ENCODE data around the gene DDX3X. TPM values are rescaled to one million over a fixed set of nuclear protein-coding genes. Genes with fewer than 3 reads are reported as not detected.
"Not testable (repeated sequence)": the region's sequence is repeated elsewhere in the genome, so short reads cannot be mapped to it uniquely, and the experiment has no call there.

DDX3X gene
- total RNA-seq, result 123 TPM
- long read RNA-seq, full-length matches to known transcripts, result 12 of 17 reads
- long read RNA-seq, partial matches to known transcripts, result 4 of 17 reads
- long read RNA-seq, other reads (novel, unspliced or antisense), result 1 of 17 reads

DNA sequence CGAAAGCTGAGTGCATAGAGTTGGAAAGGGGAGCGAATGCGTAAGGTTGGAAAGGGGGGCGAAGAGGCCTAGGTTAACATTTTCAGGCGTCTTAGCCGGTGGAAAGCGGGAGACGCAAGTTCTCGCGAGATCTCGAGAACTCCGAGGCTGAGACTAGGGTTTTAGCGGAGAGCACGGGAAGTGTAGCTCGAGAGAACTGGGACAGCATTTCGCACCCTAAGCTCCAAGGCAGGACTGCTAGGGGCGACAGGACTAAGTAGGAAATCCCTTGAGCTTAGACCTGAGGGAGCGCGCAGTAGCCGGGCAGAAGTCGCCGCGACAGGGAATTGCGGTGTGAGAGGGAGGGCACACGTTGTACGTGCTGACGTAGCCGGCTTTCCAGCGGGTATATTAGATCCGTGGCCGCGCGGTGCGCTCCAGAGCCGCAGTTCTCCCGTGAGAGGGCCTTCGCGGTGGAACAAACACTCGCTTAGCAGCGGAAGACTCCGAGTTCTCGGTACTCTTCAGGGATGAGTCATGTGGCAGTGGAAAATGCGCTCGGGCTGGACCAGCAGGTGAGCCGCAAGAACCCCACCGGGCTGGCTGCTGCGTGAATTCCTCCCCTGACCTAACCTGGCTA, at the start of gene DDX3X:
TSS of gene DDX3X (plus strand) at position 419 of the 619 bp plus-strand sequence. CDS start at position 510, 91 bp downstream.
- DNase-seq (ENCODE audit: missing footprints), result peak; percentile 89
- intact Hi-C loops (cut with DNase I), result loop anchor here (1.0 kb wide), 1 partner anchor 108 kb away; no protein-coding TSS in a partner anchor
- ATAC-seq, result peak; percentile 90

DNA sequence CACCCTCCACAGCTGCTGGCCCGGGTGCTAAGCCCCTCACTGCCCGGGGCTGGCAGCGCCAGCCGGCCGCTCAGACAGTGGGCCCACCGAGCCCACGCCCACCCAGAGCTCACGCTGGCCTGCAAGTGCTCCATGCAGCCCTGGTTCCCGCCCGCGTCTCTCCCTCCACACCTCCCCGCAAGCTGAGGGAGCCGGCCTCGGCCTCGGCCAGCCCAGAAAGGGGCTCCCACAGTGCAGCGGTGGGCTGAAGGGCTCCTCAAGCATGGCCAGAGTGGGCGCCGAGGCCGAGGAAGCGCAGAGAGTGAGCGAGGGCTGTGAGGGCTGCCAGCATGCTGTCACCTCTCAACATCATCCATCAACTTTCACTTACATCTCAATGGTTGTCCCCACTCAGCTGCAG, 48.0 kb upstream of the DDX3X start:
- DNase-seq (ENCODE audit: missing footprints); intact Hi-C loops (cut with DNase I): not testable (repeated sequence)

DNA sequence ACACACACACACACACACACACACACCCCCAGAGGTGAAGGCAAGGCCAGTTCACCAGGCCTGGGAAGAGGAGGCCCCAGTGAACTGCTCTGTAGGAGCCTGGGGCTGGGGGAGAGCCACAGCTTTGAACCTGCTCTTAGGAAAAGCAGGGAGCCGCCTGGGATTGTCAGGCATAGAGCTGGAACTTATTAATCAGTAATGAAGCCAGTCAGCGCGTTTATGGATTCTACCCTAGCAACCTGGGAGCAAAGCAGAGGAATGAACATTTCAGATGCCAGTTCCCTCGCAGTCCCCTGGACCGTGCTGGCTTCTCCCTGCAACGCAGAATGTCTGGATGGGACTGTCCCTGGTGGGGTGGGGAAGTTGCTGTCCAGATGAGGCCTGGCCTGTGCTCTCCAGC, 45.3 kb upstream of the DDX3X start:
- no peak for DNase-seq (ENCODE audit: missing footprints)
- intact Hi-C loops (cut with DNase I), result no loop called here
- no peak for ATAC-seq

More for the DNA sequence above, 48.0 kb upstream of the DDX3X start:
- not testable (repeated sequence) for ATAC-seq

DNA sequence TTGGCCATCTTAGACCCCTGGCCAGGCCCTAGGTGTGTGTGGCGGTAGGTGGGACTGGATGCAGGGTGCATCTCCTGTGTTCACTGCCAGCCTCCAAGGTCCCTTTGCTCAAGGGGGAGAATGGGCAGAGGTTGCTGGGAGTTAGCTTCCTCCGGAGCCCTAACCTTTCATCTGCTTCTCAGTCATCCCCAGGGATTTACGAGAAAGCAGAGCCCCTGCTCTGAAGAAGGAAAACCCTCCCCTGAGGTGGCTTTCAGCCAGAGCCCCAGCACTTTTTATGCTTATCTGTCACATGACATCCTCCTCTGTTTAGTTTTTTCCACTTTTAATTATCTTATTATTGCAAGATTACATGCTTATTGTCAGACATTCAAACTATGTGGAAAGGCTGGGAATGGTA, 44.9 kb upstream of the DDX3X start:
- DNase-seq (ENCODE audit: missing footprints), result no peak
- no peak for ATAC-seq
- intact Hi-C loops (cut with DNase I), result no loop called here

DNA sequence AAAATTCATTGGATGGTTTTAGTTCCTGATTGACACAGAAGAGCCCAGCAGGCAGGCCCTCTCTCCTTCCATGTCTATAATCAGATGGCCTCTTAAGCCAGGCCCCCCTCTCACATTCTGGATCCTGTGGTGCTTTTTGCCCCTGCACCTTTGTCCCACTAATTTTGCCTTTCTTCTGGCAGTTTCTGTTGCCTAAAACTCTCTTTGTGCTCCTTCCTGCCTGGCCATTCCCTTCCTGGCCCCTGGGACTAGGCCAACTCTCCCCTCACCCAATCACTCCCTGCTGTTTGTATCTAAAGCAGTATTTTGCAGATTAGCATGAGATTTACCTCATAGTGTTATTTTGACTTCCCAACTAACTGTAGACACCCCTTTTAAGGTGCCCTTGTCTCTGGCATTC, 42.7 kb upstream of the DDX3X start:
- intact Hi-C loops (cut with DNase I), result no loop called here

DNA sequence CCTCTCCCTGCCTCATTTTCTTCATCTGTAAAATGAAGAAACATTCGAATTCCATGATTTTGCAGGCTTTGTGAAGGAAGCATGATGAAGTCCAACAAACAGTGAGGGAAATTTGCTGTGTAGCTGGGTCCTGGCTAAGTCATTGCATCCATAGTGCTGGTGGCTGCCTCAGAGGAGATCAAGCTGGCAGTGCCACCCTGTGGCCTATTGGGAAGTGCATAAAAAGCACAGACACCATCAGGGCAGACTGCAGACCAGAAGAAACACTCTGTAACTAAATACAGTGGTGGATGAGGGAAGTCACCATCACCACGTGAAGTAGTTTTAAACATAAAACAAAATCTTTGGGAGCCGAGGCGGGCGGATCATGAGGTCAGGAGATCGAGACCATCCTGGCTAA, 40.7 kb upstream of the DDX3X start:
- intact Hi-C loops (cut with DNase I), result no loop called here
- no peak for DNase-seq (ENCODE audit: missing footprints)
- ATAC-seq, result no peak

More for the DNA sequence above, 42.7 kb upstream of the DDX3X start:
- DNase-seq (ENCODE audit: missing footprints), result no peak
- no peak for ATAC-seq

DNA sequence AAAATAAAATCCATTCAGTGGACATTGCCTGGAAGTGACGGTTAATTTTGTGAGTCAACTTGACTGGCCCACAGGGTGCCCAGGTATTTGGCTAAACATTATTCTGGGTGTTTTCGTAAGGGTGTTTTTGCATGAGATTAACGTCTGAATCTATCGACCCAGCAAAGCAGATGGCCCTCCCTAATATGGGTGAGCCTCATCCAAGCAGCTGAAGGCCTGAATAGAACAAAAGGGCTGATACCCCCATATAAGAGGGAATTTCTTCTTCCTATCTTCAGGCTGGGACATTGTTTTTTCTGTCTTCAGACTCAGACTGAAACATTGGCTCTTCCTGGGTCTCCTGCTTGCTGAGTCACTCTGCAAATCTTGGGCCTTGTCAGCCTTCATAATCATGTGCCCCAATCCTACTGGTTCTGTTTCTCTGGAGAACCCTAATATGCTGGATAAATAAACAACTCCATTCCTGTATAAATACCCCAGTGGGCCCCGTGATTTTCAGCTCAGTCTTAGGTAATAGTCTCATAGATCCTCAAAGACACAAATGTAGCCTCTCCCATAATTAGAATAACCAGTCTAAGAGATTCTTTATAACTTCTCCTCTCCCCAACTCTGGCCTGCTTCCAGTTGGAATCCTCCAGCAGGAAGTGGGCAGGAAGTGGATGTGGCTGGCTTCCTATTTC, 33.1 kb upstream of the DDX3X start:
- intact Hi-C loops (cut with DNase I), result no loop called here
- ATAC-seq (no peak), DNase-seq (ENCODE audit: missing footprints) (no peak)

DNA sequence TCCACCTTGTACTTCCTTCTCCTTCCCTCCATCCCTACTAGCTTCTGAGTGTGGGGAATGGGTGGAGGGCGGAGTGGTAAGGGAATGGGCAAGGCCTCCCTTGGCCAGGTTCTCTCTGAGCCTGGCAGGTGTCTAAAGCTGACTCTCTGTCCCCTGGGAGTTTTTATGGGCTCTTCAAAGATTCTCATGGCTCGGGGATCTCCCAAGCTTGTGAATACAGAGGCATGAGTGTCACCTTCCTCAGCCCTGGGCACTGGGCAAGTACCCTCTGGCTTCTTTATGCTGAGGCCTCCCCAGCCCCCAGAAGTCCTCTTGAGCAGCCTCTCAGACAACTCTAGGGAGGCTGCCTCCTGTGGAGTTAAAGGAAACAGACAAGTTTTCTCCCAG, 32.5 kb upstream of the DDX3X start:
- DNase-seq (ENCODE audit: missing footprints) (no peak), ATAC-seq (no peak)
- intact Hi-C loops (cut with DNase I), result no loop called here

DNA sequence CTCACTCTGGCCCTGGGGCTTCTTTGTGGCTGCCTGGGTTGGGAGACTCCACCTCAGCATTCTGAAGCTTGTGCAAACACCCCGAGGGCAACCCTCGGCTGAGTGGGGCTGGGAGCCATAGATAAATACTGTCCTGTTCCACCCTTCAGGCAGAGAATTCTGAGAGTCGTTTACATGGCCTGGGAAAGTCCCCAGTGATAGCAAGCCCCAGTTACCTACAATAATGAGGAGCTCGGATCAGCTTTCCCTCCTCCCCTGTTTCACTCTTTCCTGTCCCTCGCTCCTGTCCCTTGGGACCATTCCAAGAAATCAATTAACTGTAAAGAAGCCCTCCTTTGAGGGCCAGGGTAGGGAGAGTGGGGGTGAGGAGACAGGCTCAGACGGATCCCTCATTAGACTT, 31.6 kb upstream of the DDX3X start:
- intact Hi-C loops (cut with DNase I), result no loop called here

DNA sequence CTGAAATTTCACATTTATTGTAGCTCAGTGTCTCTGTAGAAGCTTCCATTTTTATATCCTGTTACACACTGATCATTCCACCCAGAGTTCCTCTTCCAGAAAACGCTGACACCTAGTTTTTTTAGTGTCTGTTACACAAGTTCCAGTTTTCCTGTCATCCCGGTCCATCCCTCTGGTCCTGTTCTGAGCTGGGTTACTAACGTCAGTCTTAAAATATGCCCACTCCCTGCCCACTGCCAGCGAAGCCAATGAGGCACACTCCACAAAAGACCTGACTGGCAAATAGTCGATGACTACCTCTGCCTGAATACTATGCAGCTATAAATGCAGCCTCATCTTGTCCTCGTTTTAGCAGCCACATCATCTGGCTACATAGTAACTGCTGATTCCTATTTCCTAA, 30.9 kb upstream of the DDX3X start:
- DNase-seq (ENCODE audit: missing footprints) (no peak), ATAC-seq (no peak)
- intact Hi-C loops (cut with DNase I), result no loop called here

More for the DNA sequence above, 31.6 kb upstream of the DDX3X start:
- ATAC-seq (no peak), DNase-seq (ENCODE audit: missing footprints) (no peak)

DNA sequence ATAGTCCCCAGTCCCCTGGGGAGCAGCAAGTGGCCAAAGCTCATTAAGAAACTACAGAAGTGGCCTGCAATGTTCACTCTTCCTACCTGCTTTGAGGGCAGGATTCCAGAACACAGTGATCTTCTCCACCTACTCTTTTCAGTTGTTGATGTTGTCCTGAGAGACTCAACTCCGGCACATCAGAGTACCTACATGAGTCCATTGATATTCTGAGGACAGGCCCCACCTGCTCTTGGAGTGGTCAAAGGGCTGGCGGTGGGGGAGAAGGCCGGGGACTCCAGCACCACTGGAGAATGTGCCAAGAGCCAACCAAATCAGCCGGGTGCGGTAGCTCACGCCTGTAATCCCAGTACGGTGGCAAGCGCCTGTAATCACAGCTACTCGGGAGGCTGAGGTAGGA, 29.8 kb upstream of the DDX3X start:
- intact Hi-C loops (cut with DNase I), result no loop called here
- ATAC-seq (no peak), DNase-seq (ENCODE audit: missing footprints) (no peak)

DNA sequence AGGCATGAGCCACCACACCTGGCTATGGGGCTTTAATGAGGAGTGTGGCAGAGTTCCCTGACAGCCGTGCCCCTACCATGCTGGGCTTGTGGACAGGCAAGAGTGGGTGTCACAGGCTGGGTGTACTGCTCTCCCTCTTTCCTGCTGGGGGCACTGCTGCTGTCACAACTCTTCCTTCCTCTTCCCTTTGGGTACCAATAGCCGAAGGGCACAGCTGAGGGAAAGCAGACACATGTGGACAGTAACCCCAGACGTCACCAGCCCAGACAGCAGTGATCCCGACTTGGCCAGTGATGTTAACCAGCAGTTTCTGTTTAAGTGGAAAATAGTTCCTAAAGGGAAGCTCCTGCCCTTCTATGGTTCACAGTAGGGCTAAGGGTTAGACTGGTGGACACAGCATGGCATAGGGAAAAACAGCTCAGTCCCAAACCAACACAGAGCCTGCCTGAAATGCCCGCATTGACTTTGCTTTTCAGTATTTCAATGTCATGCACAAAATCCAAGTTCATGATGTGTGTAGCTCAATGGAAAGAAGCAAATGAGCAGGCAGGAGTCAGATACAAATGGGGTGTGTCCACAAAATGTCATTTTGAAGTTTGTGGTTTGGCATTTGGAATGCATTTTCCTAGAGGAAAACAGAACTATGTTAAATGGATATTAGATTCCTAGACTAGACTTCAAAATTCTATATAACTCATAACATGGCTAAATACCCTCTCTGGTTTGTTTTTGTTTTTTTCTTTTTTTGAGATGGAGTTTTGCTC, 24.9 kb upstream of the DDX3X start:
- ATAC-seq, result no peak
- intact Hi-C loops (cut with DNase I), result no loop called here
- no peak for DNase-seq (ENCODE audit: missing footprints)

DNA sequence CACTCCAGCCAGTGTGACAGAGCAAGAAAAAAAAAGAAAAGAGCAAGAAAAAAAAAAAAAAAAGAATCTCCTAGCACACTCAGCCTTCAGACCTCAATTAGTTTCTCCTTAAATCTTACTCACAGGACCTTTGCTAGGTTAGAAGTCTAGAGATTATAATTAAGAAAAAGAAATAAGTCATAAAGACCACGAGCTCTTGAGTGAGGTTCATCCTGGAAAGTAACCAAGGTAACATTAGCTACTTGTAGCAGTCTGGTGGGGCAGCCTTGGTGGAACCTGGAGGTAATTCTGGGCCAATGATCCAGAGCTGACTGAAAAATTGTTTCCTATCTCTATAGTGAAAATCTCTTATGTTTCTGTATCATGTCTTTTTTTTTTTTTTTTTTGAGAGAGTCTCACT, 21.2 kb upstream of the DDX3X start:
- intact Hi-C loops (cut with DNase I), result no loop called here
- ATAC-seq, result no peak
- no peak for DNase-seq (ENCODE audit: missing footprints)

DNA sequence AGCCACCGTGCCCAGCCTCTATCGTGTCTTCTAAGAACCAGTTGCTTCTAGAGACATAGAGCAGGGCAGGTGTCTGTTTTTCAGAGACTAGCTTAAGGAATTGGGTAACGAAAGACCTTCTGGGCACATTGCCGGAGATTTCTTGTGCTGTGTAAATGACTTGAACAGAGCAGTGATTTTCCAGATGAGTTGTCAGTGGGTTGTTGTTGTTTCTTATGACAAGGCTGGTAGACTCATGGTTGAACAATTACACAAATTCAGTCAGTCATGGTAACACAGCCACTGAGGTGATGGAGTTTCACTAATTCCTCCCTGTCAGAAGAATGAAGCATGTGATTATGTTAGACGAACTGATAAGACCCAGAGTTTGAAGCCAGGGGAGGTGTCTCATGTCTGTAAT, 20.5 kb upstream of the DDX3X start:
- intact Hi-C loops (cut with DNase I), result no loop called here
- DNase-seq (ENCODE audit: missing footprints) (no peak), ATAC-seq (no peak)

DNA sequence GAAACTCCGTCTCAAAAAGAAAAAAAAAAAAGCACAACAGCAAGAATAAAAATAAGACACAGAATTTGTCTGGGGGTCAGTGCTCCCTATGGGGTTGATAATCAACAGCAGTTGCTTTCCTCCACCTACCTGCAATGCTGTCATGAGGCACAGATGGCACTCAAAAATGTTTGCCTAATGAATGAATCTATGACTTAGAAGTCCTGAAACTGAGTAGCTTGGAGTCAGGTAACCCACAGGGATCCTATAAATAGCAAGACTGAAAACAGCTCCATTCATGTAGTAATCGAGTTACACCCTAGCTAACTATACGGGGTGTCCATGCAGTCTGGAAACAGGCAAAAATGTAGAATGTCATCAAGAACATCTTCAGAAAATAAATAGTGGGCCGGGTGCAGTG, 19.8 kb upstream of the DDX3X start:
- intact Hi-C loops (cut with DNase I), result no loop called here
- ATAC-seq (no peak), DNase-seq (ENCODE audit: missing footprints) (no peak)

DNA sequence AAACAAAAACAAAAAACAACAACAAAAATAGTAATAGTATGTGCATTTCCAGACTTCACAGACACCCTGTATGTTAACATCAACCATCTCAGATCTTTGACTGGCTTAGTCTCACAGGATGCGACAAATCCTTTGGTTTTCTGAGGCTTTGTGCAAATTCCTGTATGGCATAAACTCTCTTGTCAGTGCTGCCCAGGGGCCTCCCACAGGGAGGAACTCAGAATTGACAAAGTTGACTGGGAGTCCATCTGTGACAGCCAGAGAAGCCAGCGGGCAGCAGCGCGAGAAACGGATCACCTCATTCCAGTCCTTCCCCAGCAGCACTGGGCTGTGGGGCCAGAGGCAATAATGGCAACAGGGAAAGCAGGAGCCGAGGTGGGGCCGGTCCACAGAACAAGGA, 19.1 kb upstream of the DDX3X start:
- no peak for ATAC-seq

DNA sequence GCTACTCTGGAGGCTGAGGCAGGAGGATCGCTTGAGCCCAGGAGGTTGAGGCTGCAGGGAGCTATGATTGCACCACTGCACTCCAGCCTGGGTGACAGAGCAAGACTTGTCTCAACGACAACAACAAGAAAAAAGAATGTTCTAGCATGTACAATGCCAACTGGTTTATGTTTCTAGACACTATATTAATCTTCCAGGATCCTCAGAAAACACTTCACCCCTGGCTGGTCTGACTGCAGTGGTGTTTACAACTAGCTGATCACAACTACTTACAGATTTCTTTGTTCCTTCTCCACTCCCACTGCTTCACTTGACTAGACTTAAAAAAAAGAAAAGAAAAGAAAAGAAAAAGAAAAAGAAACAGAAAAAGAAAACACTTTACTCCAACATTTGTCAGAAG, 17.7 kb upstream of the DDX3X start:
- DNase-seq (ENCODE audit: missing footprints); intact Hi-C loops (cut with DNase I); ATAC-seq: not testable (repeated sequence)

More for the DNA sequence above, 19.1 kb upstream of the DDX3X start:
- no peak for DNase-seq (ENCODE audit: missing footprints)
- intact Hi-C loops (cut with DNase I), result no loop called here

DNA sequence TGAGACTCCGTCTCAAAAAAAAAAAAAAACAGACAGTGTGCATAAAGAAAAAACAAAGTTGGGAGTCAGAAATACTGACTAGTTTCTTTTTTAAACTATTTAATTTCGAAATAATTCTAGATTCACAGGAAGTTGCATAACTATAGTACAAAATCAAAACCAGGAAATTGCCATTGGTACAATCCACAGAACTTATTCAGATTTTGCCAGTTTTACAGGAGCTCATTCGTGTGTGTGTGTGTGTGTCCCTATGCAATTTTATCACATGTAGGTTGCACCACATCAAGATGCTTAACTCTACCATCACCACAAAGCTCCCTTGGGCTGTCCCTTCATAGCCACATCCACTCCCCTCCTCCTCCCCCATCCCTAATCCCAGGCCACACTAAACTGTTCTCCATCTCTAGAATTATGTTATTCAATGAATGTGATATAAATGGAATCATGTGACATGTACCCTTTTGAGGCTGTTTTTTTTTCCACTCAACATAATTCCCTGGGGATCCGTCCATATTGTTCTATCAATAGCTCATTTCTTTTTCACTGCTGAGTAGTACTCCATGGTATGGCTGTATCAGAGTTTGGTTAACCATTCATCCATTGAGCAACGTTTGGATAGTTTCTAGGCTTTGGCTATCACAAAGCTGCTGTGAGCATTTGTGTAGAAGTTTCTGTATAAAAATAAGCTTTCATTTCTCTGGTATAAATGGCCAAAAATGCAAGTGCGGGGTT, 16.3 kb upstream of the DDX3X start:
- intact Hi-C loops (cut with DNase I), result no loop called here
- DNase-seq (ENCODE audit: missing footprints) (no peak), ATAC-seq (no peak)

DNA sequence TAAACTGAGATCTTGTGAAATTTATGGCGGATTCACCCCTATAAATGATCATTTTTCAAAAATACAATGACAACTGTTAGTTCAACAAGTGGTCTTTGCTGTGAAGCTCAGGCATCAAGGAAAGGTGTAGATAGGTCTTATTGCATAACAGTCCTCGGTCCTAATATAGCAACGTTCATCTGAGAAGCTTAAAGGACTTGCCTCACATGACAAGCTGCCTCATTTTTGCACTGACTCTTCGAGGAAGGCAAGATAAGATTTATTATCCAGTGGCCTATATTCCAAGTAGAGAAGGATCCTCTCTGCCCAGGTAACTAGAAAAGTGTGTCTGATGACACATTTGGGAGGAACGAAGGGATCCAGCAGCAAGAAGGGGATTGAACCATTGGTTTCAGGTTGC, 13.6 kb upstream of the DDX3X start:
- no peak for ATAC-seq
- intact Hi-C loops (cut with DNase I), result no loop called here

More for the DNA sequence above, 13.6 kb upstream of the DDX3X start:
- DNase-seq (ENCODE audit: missing footprints), result no peak
